GM21825 (cell line): ENCODE data around the gene MAN1A1.
"Not testable (repeated sequence)": the region's sequence is repeated elsewhere in the genome, so short reads cannot be mapped to it uniquely, and the experiment has no call there.

Source experiments
- ATAC-seq: cut with Tn5 transposase; IDR thresholded peaks from one replicate; pipeline ENCODE4 v1.9.1; 2021; ENCODE audit warnings: mild to moderate bottlenecking, moderate library complexity; ENCODE audit not compliant: unreplicated experiment

The MAN1A1 gene

DNA sequence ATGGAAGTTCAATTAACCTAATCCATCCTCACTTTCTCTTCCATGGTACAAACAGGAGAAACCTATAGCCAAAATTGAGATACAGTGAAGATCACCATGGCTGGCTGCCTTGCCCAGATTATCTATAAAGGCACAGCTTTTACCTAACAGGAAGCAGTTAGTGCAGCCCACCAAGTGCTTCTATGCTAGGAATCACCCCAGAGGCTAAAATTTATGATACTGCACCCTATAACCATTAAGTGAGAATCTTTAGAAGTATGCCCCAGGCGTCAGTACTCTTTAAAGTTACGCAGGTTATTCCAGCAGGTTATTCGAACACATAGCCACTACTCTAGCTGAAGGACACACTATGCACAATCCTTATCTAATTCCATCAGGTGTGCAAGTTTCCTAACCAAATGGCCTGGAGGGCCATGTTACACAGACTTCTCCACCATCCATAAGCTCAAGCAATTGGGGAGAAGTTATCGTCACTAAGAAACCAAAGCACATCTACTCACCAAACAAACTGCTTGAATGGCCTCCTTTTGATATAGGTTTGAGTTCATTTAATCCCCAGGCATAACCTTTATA is 43.1 kb downstream of the MAN1A1 start:
- ATAC-seq: no peak

DNA sequence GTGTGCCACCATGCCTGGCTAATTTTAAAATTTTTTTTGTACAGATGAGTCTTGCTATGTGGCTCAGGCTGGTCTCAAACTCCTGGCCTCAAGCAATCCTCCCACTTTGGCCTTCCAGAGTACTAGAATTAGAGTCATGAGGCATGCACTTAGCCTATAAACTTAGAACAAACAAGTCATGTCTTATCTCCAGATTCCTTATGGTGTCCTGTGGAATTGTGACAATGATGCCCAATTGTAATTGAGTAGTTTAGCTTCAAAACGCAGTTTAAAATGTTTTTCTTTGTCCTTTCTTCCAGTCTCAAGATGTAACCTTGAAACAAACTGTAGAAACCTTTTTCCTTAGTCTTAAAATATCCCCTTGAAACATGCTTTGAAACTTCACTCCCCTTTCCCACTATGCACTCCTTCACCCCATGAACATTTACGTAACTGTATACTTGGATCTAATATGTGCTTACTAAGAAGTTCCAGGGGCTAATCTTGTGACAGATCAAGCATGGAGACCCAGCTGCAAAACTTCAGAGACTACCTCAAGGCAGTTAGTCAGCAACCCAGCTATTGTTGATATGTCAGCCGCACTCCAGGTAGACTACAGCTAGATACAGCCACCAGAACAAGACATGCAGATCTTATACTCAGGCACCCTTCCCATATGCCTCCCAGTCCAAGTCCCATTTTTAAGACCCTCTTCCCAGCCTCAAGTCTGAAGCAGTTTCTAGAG is 46.2 kb downstream of the MAN1A1 start:
- ATAC-seq: no peak

DNA sequence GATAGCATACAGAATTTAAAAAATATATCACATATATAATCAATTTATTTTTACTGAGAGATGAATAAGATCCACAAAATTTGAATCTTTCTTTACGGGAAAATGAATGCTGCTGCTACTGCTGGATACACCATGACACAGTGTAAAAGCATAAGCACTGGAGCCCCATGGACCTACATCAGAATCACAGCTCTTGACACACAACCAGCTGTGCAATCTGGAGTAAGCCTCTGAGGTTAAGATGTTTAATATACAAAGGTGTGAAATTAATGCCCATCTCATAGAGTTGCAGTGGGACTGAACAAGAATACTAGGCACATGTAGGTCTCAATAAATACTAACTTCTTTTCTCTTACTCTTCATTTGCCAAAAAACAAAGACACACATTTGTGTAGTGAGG is 48.1 kb downstream of the MAN1A1 start:
- no peak for ATAC-seq

DNA sequence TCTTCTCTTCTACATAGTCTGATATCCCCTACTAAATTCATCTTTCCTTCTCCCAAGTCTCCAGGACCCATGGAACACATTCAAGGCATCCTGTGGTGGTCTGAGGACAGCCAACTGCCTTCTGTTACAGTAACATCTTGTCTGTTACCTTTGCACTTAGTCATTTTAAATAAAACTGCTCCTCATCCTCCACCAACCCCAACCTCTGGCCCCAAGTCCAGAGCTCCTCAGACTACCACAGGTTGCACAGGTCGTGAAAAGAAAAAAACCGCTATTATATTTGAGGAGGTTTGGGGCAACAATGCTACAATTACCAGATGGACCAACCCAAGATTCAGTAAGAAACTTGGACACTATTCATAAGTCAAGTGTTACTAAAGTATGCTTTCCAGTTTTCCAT is 49.9 kb downstream of the MAN1A1 start:
- ATAC-seq: no peak

DNA sequence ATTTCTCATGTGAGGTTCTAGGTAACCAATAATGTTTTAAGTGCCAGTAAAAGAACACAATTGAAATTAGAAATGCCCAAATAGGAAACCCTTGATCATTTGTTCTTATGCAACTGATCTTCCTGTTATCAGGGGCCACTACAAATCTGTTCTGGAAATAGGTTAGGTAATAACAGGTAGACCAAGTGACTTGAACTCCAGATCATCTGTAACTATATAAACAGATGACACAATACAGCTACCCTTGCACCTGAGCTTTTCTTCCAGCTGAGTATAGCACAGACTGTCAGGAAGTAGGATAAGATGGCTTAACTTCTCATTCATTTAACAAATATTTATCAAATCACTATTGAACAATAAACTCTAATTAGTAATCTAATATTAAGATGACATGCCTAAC is 52.5 kb downstream of the MAN1A1 start:
- no peak for ATAC-seq

DNA sequence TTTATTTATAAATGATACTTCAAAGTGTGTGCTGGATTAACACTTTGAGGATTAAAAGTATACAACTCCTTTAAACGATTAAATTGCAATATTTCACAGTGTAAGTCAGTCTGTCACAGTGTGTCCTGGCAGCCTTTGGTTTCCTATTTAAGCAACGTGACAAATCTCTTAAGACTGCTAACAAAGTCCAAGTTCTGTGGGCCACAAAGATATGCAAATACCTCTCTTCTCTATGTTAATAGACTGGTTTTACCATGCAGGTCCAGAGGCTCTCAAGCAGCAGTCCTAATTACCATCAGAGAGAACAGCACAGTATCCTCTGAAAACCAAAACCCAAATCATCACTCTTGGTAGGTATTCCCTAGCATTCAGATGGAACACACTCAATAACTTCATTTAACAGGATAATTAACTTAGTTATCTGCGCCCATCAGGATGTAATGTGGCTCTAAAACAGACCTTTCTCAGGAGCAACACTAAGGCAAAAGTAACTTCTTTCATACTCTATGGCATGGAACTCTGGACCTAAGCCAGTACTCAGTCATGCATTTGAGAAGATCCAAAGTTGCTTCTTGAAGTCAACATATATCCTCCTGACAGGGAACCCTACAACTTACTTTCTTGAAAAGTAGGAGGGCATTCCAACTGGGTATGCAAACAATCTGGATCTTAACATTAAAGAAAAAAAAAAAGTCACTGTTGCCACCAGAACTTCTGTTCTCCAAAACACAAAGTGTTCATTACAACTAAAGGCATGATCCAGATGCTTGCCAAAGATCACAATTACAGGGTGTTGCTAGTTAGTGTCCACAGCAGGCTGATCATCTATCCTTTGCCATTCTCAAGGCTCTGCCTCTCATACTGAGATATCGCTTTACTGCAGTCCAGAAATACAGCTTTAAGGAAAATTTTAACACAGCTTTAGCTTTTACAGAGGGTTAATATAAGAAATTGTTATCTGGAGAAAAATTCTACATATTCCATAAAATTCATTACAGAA is 53.2 kb downstream of the MAN1A1 start:
- no peak for ATAC-seq

DNA sequence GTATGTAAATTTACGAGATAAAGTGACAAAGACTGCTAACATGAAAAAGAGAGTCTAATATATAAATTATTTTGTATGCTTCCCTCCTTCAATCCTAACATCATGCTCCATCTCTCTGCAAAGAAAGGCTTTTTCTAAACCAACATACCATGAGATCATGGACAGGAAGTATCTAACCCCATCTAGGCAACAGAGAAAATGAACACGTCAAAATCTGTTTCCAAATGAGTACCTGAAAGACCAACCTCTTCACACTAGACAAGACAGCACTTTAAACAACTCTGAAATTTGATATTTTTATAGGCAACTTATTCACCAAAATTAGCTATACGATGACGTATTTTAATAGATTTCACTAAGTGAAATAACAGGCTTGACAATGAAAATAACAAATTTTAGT is 54.6 kb downstream of the MAN1A1 start:
- peak; percentile 61 for ATAC-seq

DNA sequence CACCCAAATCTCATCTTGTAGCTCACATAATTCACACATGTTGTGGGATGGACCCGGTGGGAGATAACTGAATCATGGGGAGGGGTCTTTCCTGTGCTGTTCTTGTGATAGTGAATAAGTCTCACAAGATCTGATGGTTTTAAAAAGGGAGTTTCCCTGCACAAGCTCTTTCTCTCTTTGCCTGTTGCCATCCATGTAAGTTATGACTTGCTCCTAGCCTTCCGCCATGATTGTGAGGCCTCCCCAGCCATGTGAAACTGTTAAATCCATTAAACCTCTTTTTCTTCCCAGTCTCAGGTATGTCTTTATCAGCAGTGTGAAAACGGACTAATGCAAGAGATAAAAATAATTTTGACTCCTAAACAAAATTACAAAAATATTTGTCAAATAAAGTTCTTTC is 58.5 kb downstream of the MAN1A1 start:
- not testable (repeated sequence) for ATAC-seq

DNA sequence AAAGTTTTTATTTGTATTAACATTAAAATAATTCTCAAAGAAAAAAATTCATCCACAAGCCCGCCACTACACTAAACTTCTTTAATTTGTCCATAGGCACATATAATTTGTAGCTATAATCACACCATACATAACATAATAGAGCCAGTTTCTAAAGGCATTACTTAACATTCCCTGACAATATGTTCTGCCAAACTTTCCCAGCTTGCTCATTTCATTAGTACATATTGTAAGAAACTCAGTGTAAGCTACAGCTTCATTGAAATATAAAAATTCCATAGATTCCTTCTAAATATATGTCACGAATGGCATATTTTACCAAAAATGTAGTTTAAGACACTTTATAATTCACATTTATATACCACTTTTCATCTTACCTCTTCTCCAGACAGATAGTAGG is 59.3 kb downstream of the MAN1A1 start:
- no peak for ATAC-seq

DNA sequence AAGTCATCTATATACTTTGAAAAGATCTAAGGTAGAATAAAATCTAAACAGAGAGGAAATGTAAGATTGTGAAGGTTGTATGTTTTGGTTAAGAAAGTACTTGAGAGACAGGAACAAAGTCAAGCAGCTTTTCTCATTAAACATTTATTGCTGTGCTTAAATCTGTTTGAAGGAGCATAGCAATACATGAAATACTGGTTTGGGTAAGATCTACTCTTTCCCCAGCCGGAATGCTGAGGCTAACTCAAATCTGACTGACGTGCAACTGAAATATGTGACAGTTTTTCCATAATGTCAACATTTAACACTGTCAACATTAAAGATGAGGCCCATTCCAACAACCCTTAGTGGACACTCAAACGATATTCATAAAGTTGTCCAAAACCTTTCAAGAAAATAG is 59.9 kb downstream of the MAN1A1 start:
- no peak for ATAC-seq

DNA sequence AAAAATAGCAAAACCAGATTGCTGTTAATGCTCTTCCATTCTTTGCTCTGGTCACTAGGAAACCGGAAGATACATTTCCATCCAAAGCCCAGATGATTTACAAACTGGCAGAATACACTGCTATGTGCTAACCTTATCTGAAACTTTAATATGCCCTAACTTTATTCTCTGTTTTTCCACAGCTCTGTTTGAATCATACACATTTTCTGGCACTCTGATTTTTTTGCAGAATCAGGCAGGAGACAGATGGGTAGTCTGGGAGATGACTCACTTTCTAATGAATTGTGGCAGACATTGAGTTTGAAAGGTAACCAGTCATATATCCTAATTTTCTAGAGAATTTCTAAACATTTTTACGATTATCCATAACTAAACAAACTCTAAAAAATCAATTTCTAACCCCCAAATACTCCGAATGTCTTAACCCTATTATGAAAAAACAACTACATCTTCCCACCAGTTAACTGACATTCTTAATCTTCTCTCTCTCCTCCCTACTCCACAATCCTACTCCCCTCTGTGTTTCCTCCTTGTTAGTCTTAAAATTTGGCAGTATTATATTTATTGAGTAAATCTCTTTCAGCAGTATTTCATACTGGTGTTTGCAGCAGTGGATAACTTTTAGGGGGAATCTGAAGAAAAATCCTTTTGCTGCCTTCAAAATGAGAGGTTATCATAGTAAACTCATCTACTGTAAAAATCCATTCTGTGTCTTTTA is 63.5 kb downstream of the MAN1A1 start:
- no peak for ATAC-seq

DNA sequence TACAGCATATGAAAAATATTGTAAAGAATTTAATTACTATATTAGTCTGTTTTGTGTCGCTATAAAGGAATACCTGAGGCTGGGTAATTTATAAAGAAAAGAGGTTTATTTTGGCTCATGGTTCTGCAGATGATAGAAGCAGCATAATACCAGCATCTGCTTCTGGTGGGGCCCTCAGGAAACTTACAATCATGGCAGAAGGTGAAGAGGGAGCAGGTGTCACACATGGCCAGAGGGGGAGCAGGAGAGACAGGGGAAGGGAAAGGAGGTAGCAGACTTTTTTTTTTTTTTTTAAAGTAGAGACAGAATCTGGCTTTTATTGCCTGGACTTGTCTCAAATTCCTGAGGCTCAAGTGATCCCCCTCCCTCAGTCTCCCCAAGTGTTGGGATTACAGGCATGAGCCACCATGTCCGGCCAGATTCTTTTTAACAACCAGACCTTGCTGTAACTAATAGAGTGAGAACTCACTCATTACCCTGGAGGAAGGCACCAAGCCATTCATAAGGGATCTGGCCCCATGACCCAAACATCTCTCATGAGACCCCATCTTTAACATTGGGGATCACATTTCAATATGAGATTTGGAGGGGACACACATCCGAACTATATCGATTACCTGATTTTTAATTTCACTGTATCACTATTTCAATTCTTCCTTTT is 64.6 kb downstream of the MAN1A1 start:
- ATAC-seq: no peak

DNA sequence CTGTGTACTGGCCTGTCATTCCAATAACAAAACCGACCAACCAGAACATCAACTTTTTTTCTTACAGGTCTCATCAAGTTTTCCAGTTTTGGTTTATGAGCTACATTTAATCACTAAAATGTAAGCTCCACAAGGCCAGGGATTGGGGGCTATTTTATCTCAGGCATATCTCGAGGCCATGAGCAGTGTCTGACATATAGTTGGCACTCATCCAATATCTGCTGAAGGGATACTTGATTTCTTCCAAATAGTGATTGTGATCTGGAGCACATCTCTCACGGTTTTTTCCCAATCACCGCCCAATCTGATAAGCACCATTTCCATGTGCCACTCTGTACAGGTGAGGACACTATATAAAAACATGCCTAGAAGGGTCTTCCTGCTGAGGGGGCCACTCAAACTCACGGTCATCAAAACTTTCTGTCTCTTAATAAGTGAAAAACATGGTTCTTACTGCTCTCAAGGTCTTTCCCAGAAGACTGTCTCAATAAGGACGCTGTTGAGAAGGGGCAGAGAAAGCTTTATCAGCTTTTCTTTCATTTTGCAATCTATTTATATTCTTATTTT is 65.5 kb downstream of the MAN1A1 start:
- no peak for ATAC-seq

DNA sequence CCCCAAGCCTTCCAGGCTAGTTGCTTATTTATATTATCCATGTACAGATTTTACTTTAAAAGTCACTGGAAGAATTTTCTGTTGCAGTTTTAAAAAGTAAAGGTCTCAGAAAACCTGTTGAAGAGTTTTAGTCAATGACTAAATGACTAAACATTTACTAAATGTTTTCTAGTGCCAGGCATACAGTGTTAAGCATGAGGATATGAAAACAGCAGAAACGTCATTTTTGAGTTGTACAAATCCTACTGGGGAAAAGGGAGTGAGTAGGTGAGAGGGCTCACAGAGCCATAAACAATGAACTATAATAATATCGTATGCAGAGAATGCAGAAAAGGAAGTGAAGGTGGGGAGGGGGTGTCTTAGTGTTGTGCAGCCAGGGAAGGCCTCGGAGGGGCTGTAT is 66.3 kb downstream of the MAN1A1 start:
- no peak for ATAC-seq

DNA sequence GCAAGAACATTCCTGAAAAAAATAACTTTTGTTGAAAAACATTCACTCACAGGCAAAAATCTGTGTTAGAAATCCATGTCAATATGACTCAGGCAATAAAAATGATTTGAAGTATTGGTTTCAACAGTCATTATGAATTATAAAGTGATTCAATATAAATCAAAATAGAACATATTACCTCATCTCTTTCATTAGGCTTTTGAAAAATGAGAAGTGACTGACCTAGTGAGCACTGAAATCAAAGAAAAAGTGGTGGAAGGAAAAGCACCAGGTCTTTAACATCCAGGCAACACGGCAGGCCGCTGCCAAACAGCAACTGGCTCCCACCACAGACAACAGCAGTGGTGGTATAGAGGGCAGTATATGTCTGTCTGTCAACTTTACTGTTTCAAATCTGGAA is 68.9 kb downstream of the MAN1A1 start:
- ATAC-seq: no peak

DNA sequence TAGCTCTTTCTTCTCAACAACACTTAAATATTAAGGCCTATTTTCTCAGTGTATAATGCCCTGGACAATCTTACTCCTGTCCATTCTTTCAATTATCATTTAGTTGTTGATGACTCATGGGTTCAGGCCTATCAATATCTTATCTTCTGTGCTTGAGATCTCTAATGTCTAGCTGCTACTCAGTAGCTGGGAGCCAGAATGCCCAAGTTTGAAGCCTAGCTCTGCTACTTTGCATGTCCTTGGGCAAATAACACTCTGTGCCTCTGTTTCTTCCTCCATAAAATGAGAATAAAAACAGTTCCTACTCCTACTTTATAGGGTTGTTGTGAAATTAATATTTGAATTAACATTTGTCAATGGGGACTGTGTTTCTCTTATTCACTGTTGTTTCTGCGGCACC is 69.5 kb downstream of the MAN1A1 start:
- ATAC-seq: no peak

DNA sequence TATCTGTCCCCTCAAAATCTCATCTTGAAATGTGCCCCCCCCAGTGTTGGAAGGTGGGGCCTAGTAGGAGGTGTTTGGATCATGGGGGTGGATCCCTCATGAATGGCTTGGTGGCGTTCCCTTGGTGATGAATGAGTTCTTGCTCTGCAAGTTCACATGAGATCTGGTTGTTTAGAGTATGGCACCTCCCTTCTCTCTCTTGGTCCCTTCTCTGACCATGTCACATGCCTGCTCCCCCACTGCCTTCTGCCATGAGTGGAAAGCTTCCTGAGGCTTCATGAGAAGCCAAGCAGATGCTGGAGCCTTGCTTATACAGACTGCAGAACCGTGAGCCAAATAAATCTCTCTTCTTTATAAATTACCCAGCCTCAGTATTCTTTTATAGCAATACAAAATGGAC is 70.9 kb downstream of the MAN1A1 start:
- no peak for ATAC-seq

DNA sequence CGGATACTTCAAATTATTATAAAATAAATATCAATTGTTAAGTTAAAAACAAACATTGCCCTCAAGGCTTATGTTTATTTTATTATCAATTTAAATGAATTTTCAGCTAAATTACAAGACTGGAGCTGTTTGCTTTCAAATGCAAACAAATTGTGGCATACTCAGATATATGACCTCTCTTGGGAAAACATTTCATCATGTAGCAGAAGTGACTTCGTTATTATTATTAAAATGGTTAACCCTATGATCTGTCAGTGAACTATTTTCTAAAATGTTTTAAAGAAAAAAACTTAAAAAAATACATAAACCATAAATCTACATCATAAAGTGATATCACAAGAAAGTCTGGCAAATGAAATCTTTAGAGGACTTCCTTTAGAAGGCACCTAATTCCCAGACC is 72.5 kb downstream of the MAN1A1 start:
- ATAC-seq: no peak

DNA sequence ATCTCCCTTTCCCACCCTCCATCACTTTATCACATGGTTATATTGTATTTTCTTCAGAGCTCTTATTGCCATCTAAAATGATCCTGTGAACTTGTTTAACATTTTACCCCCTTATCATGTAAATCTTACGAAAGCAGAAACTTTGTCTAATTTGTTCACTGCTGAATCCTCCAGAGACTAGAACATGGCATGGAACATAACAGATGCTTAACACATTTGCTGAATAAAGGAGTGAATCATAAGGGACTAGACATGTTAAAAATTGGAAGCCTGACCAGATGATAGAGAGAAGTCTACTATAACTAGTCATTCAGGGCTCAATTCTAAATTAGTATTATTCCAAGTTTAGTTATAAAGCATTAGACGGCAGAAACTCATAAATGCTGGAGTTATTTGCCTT is 73.3 kb downstream of the MAN1A1 start:
- ATAC-seq: no peak

DNA sequence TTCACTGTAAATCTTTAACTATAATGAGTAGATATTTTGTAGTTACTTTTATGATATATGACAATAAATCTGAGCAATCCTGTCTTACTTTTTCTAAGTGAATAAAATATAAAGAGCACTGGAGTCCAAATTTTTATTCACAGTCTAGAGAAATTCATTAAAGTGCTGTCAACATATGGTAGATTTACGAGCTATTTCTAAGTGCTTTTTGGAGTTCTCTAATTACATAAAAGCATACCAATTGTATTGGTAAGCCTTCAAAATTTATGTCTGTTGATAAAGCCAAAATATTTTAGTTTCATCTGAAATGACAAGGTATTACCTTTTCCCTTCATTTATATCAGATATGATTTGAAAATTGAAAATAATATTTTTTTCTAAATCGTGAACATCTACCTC is 75.4 kb downstream of the MAN1A1 start:
- no peak for ATAC-seq
